ENCODE measurements around the gene MIDN.

MIDN gene

GRCh38 chr19:1232652-1233072 is 15.7 kb upstream of the MIDN start:
- in situ Hi-C loops (cut with MboI; ENCODE audit: low sequenced_read_pairs): no loop called here

GRCh38 chr19:1233115-1233667 is 15.2 kb upstream of the MIDN start:
- in situ Hi-C loops (cut with MboI; ENCODE audit: low sequenced_read_pairs): no loop called here

GRCh38 chr19:1234051-1234954 is 14.1 kb upstream of the MIDN start:
- in situ Hi-C loops (cut with MboI; ENCODE audit: low sequenced_read_pairs): no loop called here

GRCh38 chr19:1234955-1235380 is 13.4 kb upstream of the MIDN start:
- in situ Hi-C loops (cut with MboI; ENCODE audit: low sequenced_read_pairs): no loop called here

GRCh38 chr19:1235625-1236538 is 12.5 kb upstream of the MIDN start:
- in situ Hi-C loops (cut with MboI; ENCODE audit: low sequenced_read_pairs): no loop called here

GRCh38 chr19:1236576-1236975 is 11.8 kb upstream of the MIDN start:
- in situ Hi-C loops (cut with MboI; ENCODE audit: low sequenced_read_pairs): no loop called here

- in situ Hi-C loops (cut with MboI; ENCODE audit: low sequenced_read_pairs): no loop called here
These were observed 11.2 kb upstream of the MIDN start for GRCh38 chr19:1237027-1237659.

GRCh38 chr19:1237754-1238368 is 10.5 kb upstream of the MIDN start, which contains the start of gene CBARP:
TSS of gene CBARP (minus strand) at chr19:1238005. CDS start at chr19:1236100, 1,905 bp downstream.
- in situ Hi-C loops (cut with MboI; ENCODE audit: low sequenced_read_pairs): no loop called here

GRCh38 chr19:1238369-1239303 is 9.7 kb upstream of the MIDN start:
- in situ Hi-C loops (cut with MboI; ENCODE audit: low sequenced_read_pairs): no loop called here

- in situ Hi-C loops (cut with MboI; ENCODE audit: low sequenced_read_pairs): no loop called here
These were observed 9.0 kb upstream of the MIDN start for GRCh38 chr19:1239420-1239795.

- in situ Hi-C loops (cut with MboI; ENCODE audit: low sequenced_read_pairs): no loop called here
These were observed 8.3 kb upstream of the MIDN start for GRCh38 chr19:1239796-1240737.

- in situ Hi-C loops (cut with MboI; ENCODE audit: low sequenced_read_pairs): no loop called here
These were observed 7.5 kb upstream of the MIDN start for GRCh38 chr19:1240925-1241324.

- in situ Hi-C loops (cut with MboI; ENCODE audit: low sequenced_read_pairs): no loop called here
These were observed 6.8 kb upstream of the MIDN start, which contains the start of gene ATP5F1D for GRCh38 chr19:1241417-1242095. TSS of gene ATP5F1D (plus strand) at chr19:1241751. CDS start at chr19:1241851, 100 bp downstream.

- in situ Hi-C loops (cut with MboI; ENCODE audit: low sequenced_read_pairs): no loop called here
These were observed 4.4 kb upstream of the MIDN start for GRCh38 chr19:1243768-1244692.

- in situ Hi-C loops (cut with MboI; ENCODE audit: low sequenced_read_pairs): no loop called here
These were observed 3.5 kb upstream of the MIDN start for GRCh38 chr19:1244693-1245451.

Measured in hTERT RPE-1 (cell line).